ENCODE measurements around the gene KPNA1. TPM values are rescaled to one million over a fixed set of nuclear protein-coding genes. Genes with fewer than 3 reads are reported as not detected.
"Not testable (repeated sequence)": the region's sequence is repeated elsewhere in the genome, so short reads cannot be mapped to it uniquely, and the experiment has no call there.

The KPNA1 gene
- total RNA-seq, 1 experiment from 2014 or later = 118 TPM

- TF ChIP-seq REST (IDR thresholded peaks at IDR 0.05; ENCODE audit: insufficient read depth in 1 of 2, low read depth in 2 of 2, low read length in 1 of 2) = no peak
- TF ChIP-seq POLR2AphosphoS5 (IDR thresholded peaks at IDR 0.05; ENCODE audit: low read depth, low read length) = no peak
- TF ChIP-seq SIN3A (IDR thresholded peaks at IDR 0.05; ENCODE audit: borderline replicate concordance, insufficient read depth, low read depth, low read length) = no peak
- no peak for TF ChIP-seq TCF7L2 (IDR thresholded peaks at IDR 0.05; ENCODE audit: low read depth, low read length)
- no peak for TF ChIP-seq CTCF (IDR thresholded peaks at IDR 0.05)
- ChIA-PET POLR2A (no interaction called here), CTCF (no interaction called here)
- DNase-seq (ENCODE audit: low read depth, low spot score) = no peak
- no peaks in the 10 kb centered on the region for H3K36me3 ChIP-seq (ENCODE audit: control insufficient read depth, insufficient read depth, low read length)
- intact Hi-C loops (cut with micrococcal nuclease; ENCODE audit: unreplicated experiment) = no loop called here
- H3K27ac ChIP-seq (ENCODE audit: low read length) = no peak overlapping the region
- H3K9me3 ChIP-seq (ENCODE audit: control insufficient read depth, insufficient read depth, low read depth, low read length) = no peaks in the 10 kb centered on the region
- BruUV-seq (replicated peaks) = no TSS peak
- no peak for ATAC-seq
- in situ Hi-C loops (cut with HindIII; ENCODE audit: low pct_unique_long_range_greater_than_20kb, low sequenced_read_pairs) = no loop called here
- no peaks in the 10 kb centered on the region; the same call in 1 of the 2 replicates for H3K4me1 ChIP-seq (ENCODE audit: control insufficient read depth, insufficient read depth, low read length)
- H3K4me3 ChIP-seq (ENCODE audit: low read depth in 2 of 2, low read length in 2 of 2) = no peak overlapping the region
- no peaks in the 10 kb centered on the region for H3K27me3 ChIP-seq (ENCODE audit: control insufficient read depth, insufficient read depth, low read length)
Observed at GRCh38 chr3:122502941-122503340, 11.8 kb downstream of the KPNA1 start.

GRCh38 chr3:122502139-122502538, 12.6 kb downstream of the KPNA1 start:
- intact Hi-C loops (cut with micrococcal nuclease; ENCODE audit: unreplicated experiment) (no loop called here), in situ Hi-C loops (cut with HindIII; ENCODE audit: low pct_unique_long_range_greater_than_20kb, low sequenced_read_pairs) (no loop called here)
- POLR2A ChIA-PET = no interaction called here
- no TSS peak for BruUV-seq (replicated peaks)
- no peaks in the 10 kb centered on the region for H3K36me3 ChIP-seq (ENCODE audit: control insufficient read depth, insufficient read depth, low read length)
- H3K27me3 ChIP-seq (ENCODE audit: control insufficient read depth, insufficient read depth, low read length) = no peaks in the 10 kb centered on the region
- DNase-seq (ENCODE audit: low read depth, low spot score) = no peak
- H3K4me3 ChIP-seq (ENCODE audit: low read depth in 2 of 2, low read length in 2 of 2) = no peak overlapping the region
- no peak for ATAC-seq
- H3K9me3 ChIP-seq (ENCODE audit: control insufficient read depth, insufficient read depth, low read depth, low read length) = no peaks in the 10 kb centered on the region
- CTCF ChIA-PET = no interaction called here
- no peak overlapping the region for H3K27ac ChIP-seq (ENCODE audit: low read length)
- H3K4me1 ChIP-seq (ENCODE audit: control insufficient read depth, insufficient read depth, low read length) = no peaks in the 10 kb centered on the region; the same call in 1 of the 2 replicates
- TF ChIP-seq POLR2AphosphoS5 (IDR thresholded peaks at IDR 0.05; ENCODE audit: low read depth, low read length) (no peak), CTCF (IDR thresholded peaks at IDR 0.05) (no peak), REST (IDR thresholded peaks at IDR 0.05; ENCODE audit: insufficient read depth in 1 of 2, low read depth in 2 of 2, low read length in 1 of 2) (no peak), TCF7L2 (IDR thresholded peaks at IDR 0.05; ENCODE audit: low read depth, low read length) (no peak), SIN3A (IDR thresholded peaks at IDR 0.05; ENCODE audit: borderline replicate concordance, insufficient read depth, low read depth, low read length) (no peak)

- POLR2A ChIA-PET, CTCF ChIA-PET: not testable (repeated sequence)
Observed at GRCh38 chr3:122500964-122501363, 13.8 kb downstream of the KPNA1 start.

More at GRCh38 chr3:122500964-122501363, 13.8 kb downstream of the KPNA1 start:
- intact Hi-C loops (cut with micrococcal nuclease; ENCODE audit: unreplicated experiment); BruUV-seq (replicated peaks); ATAC-seq; H3K4me3 ChIP-seq (ENCODE audit: low read depth in 2 of 2, low read length in 2 of 2); in situ Hi-C loops (cut with HindIII; ENCODE audit: low pct_unique_long_range_greater_than_20kb, low sequenced_read_pairs); DNase-seq (ENCODE audit: low read depth, low spot score); H3K9me3 ChIP-seq (ENCODE audit: control insufficient read depth, insufficient read depth, low read depth, low read length); H3K27ac ChIP-seq (ENCODE audit: low read length); H3K4me1 ChIP-seq (ENCODE audit: control insufficient read depth, insufficient read depth, low read length); H3K27me3 ChIP-seq (ENCODE audit: control insufficient read depth, insufficient read depth, low read length); H3K36me3 ChIP-seq (ENCODE audit: control insufficient read depth, insufficient read depth, low read length): not testable (repeated sequence)

Data from Panc1 (cell line).